Cardiac fibroblast (primary cell): ENCODE data around the gene STC2.

Source experiments
- DNase-seq, 2 donors: peaks; one replicate each; pipeline versions ENCODE4 v3.0.0 to v3.0.0-alpha.2; 2010; ENCODE audit warnings: low read depth in 2 of 2
- H3K4me3 ChIP-seq, 2 donors: replicated peaks in 1 of 2; 1 replicate in 1 of 2; 2 replicates in 1 of 2; pipeline ENCODE4 v1.5.1; 2011; ENCODE audit warnings: low read depth in 2 of 2, low read length in 2 of 2, mild to moderate bottlenecking in 2 of 2, moderate library complexity in 1 of 2
- CTCF ChIP-seq: IDR thresholded peaks from one replicate; pipeline ENCODE4 v1.5.1; 2011; ENCODE audit warnings: low read depth, mild to moderate bottlenecking, low read length, inconsistent platforms

The STC2 gene

GRCh38 chr5:173342813-173343755 lies 14.9 kb upstream of the STC2 start:
- no peak for DNase-seq
- no peak overlapping the region for H3K4me3 ChIP-seq
- TF ChIP-seq CTCF, result no peak

- H3K4me3 ChIP-seq, result no peak overlapping the region
- no peak for TF ChIP-seq CTCF
- DNase-seq, result no peak
Observed at GRCh38 chr5:173341961-173342430, 13.8 kb upstream of the STC2 start.

GRCh38 chr5:173340984-173341383 lies 12.8 kb upstream of the STC2 start:
- TF ChIP-seq CTCF, result no peak
- no peak overlapping the region for H3K4me3 ChIP-seq
- no peak for DNase-seq

GRCh38 chr5:173340451-173340850 lies 12.2 kb upstream of the STC2 start:
- TF ChIP-seq CTCF, result no peak
- H3K4me3 ChIP-seq, result no peak overlapping the region
- DNase-seq, result no peak

GRCh38 chr5:173339286-173339685 lies 11.1 kb upstream of the STC2 start:
- no peak for TF ChIP-seq CTCF
- DNase-seq, result no peak

GRCh38 chr5:173338380-173339015 lies 10.3 kb upstream of the STC2 start:
- TF ChIP-seq CTCF, result no peak
- no peak for DNase-seq
- H3K4me3 ChIP-seq, result no peak overlapping the region

More at GRCh38 chr5:173339286-173339685, 11.1 kb upstream of the STC2 start:
- no peak overlapping the region for H3K4me3 ChIP-seq
